ENCODE results near the gene CUX1.
"Not testable (repeated sequence)": the region's sequence is repeated elsewhere in the genome, so short reads cannot be mapped to it uniquely, and the experiment has no call there.

Gene CUX1

GRCh38 chr7:102301367-102301766 is 483.9 kb downstream of the CUX1 start:
- DNase-seq, result not testable (repeated sequence)

- no peak for DNase-seq
These were observed 484.6 kb downstream of the CUX1 start for GRCh38 chr7:102302025-102302424.

GRCh38 chr7:102303669-102304422 is 486.4 kb downstream of the CUX1 start:
- peak in 1 of 5 donors; percentile 28 for DNase-seq

GRCh38 chr7:102304668-102305067 is 487.2 kb downstream of the CUX1 start:
- no peak for DNase-seq

GRCh38 chr7:102305414-102306268 is 488.2 kb downstream of the CUX1 start:
- DNase-seq, result no peak

- peak in 1 of 5 donors; percentile 76 for DNase-seq
These were observed 489.7 kb downstream of the CUX1 start for GRCh38 chr7:102306916-102307677.

GRCh38 chr7:102310414-102310815 is 493.0 kb downstream of the CUX1 start:
- DNase-seq, result no peak

- no peak for DNase-seq
These were observed 494.9 kb downstream of the CUX1 start for GRCh38 chr7:102312317-102312716.

- no peak for DNase-seq
These were observed 496.8 kb downstream of the CUX1 start for GRCh38 chr7:102313997-102314780.

GRCh38 chr7:102317231-102318059 is 500.0 kb downstream of the CUX1 start:
- DNase-seq, result no peak

- DNase-seq, result no peak
These were observed 501.1 kb downstream of the CUX1 start for GRCh38 chr7:102318482-102318971.

GRCh38 chr7:102319671-102320070 is 502.2 kb downstream of the CUX1 start:
- DNase-seq, result no peak

GRCh38 chr7:102320181-102320580 is 502.8 kb downstream of the CUX1 start:
- DNase-seq, result no peak

- DNase-seq, result no peak
These were observed 503.4 kb downstream of the CUX1 start for GRCh38 chr7:102320601-102321350.

- no peak for DNase-seq
These were observed 504.1 kb downstream of the CUX1 start for GRCh38 chr7:102321351-102322201.

GRCh38 chr7:102322202-102322715 is 504.8 kb downstream of the CUX1 start:
- DNase-seq, result no peak

- no peak for DNase-seq
These were observed 506.4 kb downstream of the CUX1 start for GRCh38 chr7:102323914-102324195.

- not testable (repeated sequence) for DNase-seq
These were observed 507.7 kb downstream of the CUX1 start for GRCh38 chr7:102325106-102325505.

GRCh38 chr7:102326157-102326889 is 508.9 kb downstream of the CUX1 start:
- DNase-seq, result no peak
